ENCODE results near the gene ZFY.

- TF ChIP-seq CTCF (IDR thresholded peaks at IDR 0.05; ENCODE audit: control extremely low read depth in 1 of 3, insufficient read depth in 1 of 3, low read depth in 1 of 3, low read length in 3 of 3) (no peak), EP300 (IDR thresholded peaks at IDR 0.05; ENCODE audit: borderline replicate concordance in 1 of 2, low read depth in 2 of 2, low read length in 2 of 2) (no peak), TBP (IDR thresholded peaks at IDR 0.05; ENCODE audit: low read depth, low read length) (no peak), NANOG (IDR thresholded peaks at IDR 0.05; ENCODE audit: insufficient read depth, low read depth, low read length, poor library complexity, severe bottlenecking) (no peak), RAD21 (IDR thresholded peaks at IDR 0.05 in 1 of 2, conservative IDR thresholded peaks at IDR 0.05 in 1 of 2; ENCODE audit: low read depth in 2 of 2, low read length in 2 of 2) (no peak), POLR2A (IDR thresholded peaks at IDR 0.05; ENCODE audit: control extremely low read depth in 1 of 2, low read depth in 2 of 2, low read length in 2 of 2) (no peak)
Measured at GRCh38 chrY:2984491-2984890, 49.3 kb downstream of the ZFY start.

Measured in H1 (cell line).